Measurements from ENCODE around the gene ACER3. TPM values are rescaled to one million over a fixed set of nuclear protein-coding genes. Genes with fewer than 3 reads are reported as not detected.

The ACER3 gene
- total RNA-seq, 4 donors from 2014 or later = 11.5 to 29.3 (median 17.9) TPM

GRCh38 chr11:77038029-77038824 lies 177.5 kb downstream of the ACER3 start:
- intact Hi-C loops (cut with DNase I) = no loop called here
- Histone ChIP-seq H3K27me3 (peaks cover 13% of the 10 kb centered on the region), H3K4me1 (peaks cover 6 to 8% of the 10 kb centered on the region in 2 donors), H3K9me3 (no peaks in the 10 kb centered on the region), H3K36me3 (no peaks in the 10 kb centered on the region), H3K27ac (no peak overlapping the region), H3K4me3 (replicated peaks in 1 of 3) (no peak overlapping the region)
- TF ChIP-seq, protein P1, sequence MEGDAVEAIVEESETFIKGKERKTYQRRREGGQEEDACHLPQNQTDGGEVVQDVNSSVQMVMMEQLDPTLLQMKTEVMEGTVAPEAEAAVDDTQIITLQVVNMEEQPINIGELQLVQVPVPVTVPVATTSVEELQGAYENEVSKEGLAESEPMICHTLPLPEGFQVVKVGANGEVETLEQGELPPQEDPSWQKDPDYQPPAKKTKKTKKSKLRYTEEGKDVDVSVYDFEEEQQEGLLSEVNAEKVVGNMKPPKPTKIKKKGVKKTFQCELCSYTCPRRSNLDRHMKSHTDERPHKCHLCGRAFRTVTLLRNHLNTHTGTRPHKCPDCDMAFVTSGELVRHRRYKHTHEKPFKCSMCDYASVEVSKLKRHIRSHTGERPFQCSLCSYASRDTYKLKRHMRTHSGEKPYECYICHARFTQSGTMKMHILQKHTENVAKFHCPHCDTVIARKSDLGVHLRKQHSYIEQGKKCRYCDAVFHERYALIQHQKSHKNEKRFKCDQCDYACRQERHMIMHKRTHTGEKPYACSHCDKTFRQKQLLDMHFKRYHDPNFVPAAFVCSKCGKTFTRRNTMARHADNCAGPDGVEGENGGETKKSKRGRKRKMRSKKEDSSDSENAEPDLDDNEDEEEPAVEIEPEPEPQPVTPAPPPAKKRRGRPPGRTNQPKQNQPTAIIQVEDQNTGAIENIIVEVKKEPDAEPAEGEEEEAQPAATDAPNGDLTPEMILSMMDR (IDR thresholded peaks at IDR 0.05) = no peak
- no peak for TF ChIP-seq POLR2A (IDR thresholded peaks at IDR 0.05)
- WGBS, 2 donors = 81 to 82% methylated on average over 10 of the region's 10 CpGs
- no peak for DNase-seq

DNA sequence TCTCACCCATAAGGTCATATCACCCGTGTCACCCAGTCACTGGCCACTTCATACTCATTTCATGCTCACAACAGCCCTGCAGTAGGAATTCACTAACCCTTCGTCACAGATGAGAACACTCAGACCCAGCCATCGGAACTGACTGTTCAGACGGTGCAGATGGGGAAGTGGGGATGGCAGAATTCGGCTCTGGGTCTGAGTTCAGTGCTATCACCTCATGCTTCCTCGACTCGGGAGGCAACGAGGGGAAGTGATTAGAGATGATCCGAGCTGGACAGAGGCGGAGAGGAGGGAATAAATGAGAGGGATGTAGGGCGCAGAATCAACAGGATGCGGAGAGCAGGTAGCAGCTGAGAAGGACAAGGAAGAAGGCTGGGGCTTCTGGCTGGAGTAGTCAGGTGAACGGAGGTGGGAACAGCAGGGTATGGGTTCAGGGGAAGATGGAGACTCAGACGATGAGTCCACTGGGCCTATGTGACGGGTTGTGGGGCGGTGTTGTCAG lies 178.2 kb downstream of the ACER3 start:
- Histone ChIP-seq H3K36me3 (no peaks in the 10 kb centered on the region), H3K9me3 (no peaks in the 10 kb centered on the region), H3K27ac (no peak overlapping the region), H3K4me1 (peaks cover 6 to 8% of the 10 kb centered on the region in 2 donors), H3K4me3 (replicated peaks in 1 of 3) (no peak overlapping the region), H3K27me3 (peaks cover 13% of the 10 kb centered on the region)
- no peak for TF ChIP-seq POLR2A (IDR thresholded peaks at IDR 0.05)
- TF ChIP-seq, protein P1 (IDR thresholded peaks at IDR 0.05) = no peak
- 62 to 65% methylated on average over 16 of the region's 16 CpGs for WGBS, 2 donors
- DNase-seq = no peak
- intact Hi-C loops (cut with DNase I) = no loop called here

DNA sequence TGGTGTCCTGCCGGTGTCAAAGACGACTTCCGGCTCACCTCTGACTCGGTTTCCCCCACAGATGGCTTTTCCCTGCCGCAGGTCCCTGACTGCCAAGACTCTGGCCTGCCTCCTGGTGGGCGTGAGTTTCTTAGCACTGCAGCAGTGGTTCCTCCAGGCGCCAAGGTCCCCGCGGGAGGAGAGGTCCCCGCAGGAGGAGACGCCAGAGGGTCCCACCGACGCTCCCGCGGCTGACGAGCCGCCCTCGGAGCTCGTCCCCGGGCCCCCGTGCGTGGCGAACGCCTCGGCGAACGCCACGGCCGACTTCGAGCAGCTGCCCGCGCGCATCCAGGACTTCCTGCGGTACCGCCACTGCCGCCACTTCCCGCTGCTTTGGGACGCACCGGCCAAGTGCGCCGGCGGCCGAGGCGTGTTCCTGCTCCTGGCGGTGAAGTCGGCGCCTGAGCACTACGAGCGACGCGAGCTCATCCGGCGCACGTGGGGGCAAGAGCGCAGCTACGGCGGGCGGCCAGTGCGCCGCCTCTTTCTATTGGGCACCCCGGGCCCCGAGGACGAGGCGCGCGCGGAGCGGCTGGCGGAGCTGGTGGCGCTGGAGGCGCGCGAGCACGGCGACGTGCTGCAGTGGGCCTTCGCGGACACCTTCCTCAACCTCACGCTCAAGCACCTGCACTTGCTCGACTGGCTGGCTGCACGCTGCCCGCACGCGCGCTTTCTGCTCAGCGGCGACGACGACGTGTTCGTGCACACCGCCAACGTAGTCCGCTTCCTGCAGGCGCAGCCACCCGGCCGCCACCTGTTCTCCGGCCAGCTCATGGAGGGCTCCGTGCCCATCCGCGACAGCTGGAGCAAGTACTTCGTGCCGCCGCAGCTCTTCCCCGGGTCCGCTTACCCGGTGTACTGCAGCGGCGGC lies 179.0 kb downstream of the ACER3 start:
- H3K9me3 ChIP-seq = no peaks in the 10 kb centered on the region
- intact Hi-C loops (cut with DNase I) = loop anchor here (10.0 kb wide), 1 partner anchor 155 kb away; no protein-coding TSS in a partner anchor
- H3K4me1 ChIP-seq = peaks cover 6 to 8% of the 10 kb centered on the region in 2 donors
- peak overlapping the region in 1 of 3 donors; percentile 21 for H3K4me3 ChIP-seq (replicated peaks in 1 of 3)
- WGBS, 2 donors = 14 to 47% methylated on average over 8 to 11 of the region's 109 CpGs
- peak; percentile 11 to 18 for DNase-seq
- TF ChIP-seq POLR2A (IDR thresholded peaks at IDR 0.05) = no peak
- TF ChIP-seq, protein P1 (IDR thresholded peaks at IDR 0.05) = peak in 2 of 6 experiments; percentile 10 to 27
- no peaks in the 10 kb centered on the region for H3K36me3 ChIP-seq
- no peak overlapping the region for H3K27ac ChIP-seq
- peaks cover 13% of the 10 kb centered on the region for H3K27me3 ChIP-seq

- DNase-seq = no peak
- 57 to 84% methylated on average over 18 to 30 of the region's 37 CpGs for WGBS, 2 donors
- Histone ChIP-seq H3K4me3 (replicated peaks in 1 of 3) (no peak overlapping the region), H3K9me3 (no peaks in the 10 kb centered on the region), H3K36me3 (no peaks in the 10 kb centered on the region), H3K27me3 (peaks cover 13% of the 10 kb centered on the region), H3K4me1 (peaks cover 6 to 8% of the 10 kb centered on the region in 2 donors), H3K27ac (no peak overlapping the region)
- intact Hi-C loops (cut with DNase I) = loop anchor here (10.0 kb wide), 1 partner anchor 154 kb away; no protein-coding TSS in a partner anchor
- no peak for TF ChIP-seq POLR2A (IDR thresholded peaks at IDR 0.05)
- TF ChIP-seq, protein P1 (IDR thresholded peaks at IDR 0.05) = no peak
These were observed 179.7 kb downstream of the ACER3 start for GRCh38 chr11:77040401-77040777.

All from thyroid gland (tissue), 4 donors.